Uterus (tissue), 4 donors: ENCODE results near the gene SLC17A7. TPM values are rescaled to one million over a fixed set of nuclear protein-coding genes. Genes with fewer than 3 reads are reported as not detected.

ENCODE experiments used
- DNase-seq, 2 donors: peaks; one replicate each; pipeline ENCODE4 v3.0.0-alpha.2; 2019 to 2020
- H3K27ac ChIP-seq, 2 donors: fragments of 200-600 bp; sonication (generic); 1 replicate in 1 of 2; 2 replicates in 1 of 2; pipeline ENCODE4 v1.5.1; 2016 to 2018
- H3K27me3 ChIP-seq, 2 donors: fragments of 200-600 bp; sonication (generic); one replicate each; pipeline ENCODE4 v1.5.1; 2018 to 2019; ENCODE audit warnings: control low read depth in 1 of 2
- H3K36me3 ChIP-seq, 2 donors: fragments of 200-600 bp; sonication (generic); one replicate each; pipeline ENCODE4 v1.5.1; 2019; ENCODE audit warnings: control low read depth in 1 of 2
- H3K4me1 ChIP-seq, 2 donors: fragments of 200-600 bp; sonication (generic); one replicate each; pipeline ENCODE4 v1.5.1; 2018 to 2019; ENCODE audit warnings: control low read depth in 1 of 2
- H3K4me3 ChIP-seq, 2 donors: fragments of 200-600 bp; sonication (generic); 1 replicate in 1 of 2; 2 replicates in 1 of 2; pipeline ENCODE4 v1.5.1; 2018 to 2019; ENCODE audit warnings: mild to moderate bottlenecking in 1 of 2
- H3K9me3 ChIP-seq, 2 donors: fragments of 200-600 bp; sonication (generic); one replicate each; pipeline ENCODE4 v1.5.1; 2019; ENCODE audit warnings: control low read depth in 1 of 2
- POLR2A ChIP-seq, 2 donors: fragments of 450-650 bp; IDR thresholded peaks; one replicate each; pipeline ENCODE4 v1.6.1; 2016; ENCODE audit warnings: antibody characterized with exemption in 2 of 2, mild to moderate bottlenecking in 1 of 2, moderate library complexity in 1 of 2
- intact Hi-C: fragments of 100-400 bp; cut with DNase I; formaldehyde crosslinking; loops from one replicate; pipeline ENCODE4 v1.15.1; 2023; ENCODE audit warnings: low total_unique reads
- total RNA-seq, 4 donors: library from RNA; depleted of rRNA in 3 of 4; stranded (reverse); fragments of >200 nt in 3 of 4; gene quantifications; one replicate each; pipeline versions ENCODE4 v1.1.0 to v1.2.4, GENCODE V29; 2014 to 2023
- TF ChIP-seq, protein P1 (sequence below), 4 experiments: fragments of 200-600 bp in 2 of 4; fragments of 450-650 bp in 2 of 4; sonication (generic) in 2 of 4; IDR thresholded peaks; one replicate each; pipeline ENCODE4 v1.5.1; 2016 to 2019; ENCODE audit warnings: antibody characterized with exemption in 4 of 4, mild to moderate bottlenecking in 2 of 4, moderate library complexity in 1 of 4
- donor health status: DM: yes; HTN: yes; CAD: no.

The SLC17A7 gene
- 1 to 10 TPM in 3 of 4 donors, not detected in 1; 1.3 to 5.6 (median 1.9) TPM for total RNA-seq

DNA sequence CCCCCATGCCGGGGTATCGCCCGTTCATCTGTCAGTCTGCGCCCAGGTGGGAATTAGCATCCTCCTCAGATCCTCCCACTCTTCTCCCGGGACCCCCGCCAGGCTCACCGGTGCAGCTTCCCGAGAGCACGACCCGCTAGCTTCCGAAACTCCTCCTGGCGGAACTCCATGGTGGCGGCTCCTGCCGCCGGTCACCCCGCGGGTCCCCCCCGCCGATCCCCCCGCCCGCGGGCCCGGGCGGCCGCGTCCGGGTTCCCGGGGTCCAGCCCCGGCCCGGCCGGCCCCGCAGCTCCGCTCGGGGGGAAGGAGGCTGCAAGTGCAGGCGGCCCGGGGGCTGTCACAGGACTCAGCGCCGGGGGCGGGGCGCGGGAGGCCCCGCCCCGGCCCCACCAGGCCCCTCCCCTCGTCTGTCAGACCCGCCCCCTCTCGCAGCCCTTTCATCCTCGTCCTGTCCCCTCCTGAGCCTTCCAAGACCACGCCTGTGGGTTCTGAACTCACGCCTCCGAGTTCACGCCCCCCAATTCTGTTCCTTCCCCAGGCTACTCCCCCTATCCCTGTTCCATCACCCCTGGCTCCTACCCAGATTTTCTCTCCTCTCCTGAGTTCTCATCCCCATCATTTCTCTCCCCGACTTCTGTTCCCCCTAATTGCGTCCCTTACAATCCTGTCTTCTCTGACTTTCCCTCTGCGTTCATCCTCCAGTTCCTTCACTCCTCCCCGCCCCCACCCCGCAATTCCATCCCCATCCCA, at the start of gene SLC17A7:
SLC17A7 (minus strand) TSS at position 318 of the 750 bp plus-strand sequence; CDS start at position 170, 148 bp downstream.
- no peak for TF ChIP-seq POLR2A (IDR thresholded peaks at IDR 0.05)
- TF ChIP-seq, protein P1, sequence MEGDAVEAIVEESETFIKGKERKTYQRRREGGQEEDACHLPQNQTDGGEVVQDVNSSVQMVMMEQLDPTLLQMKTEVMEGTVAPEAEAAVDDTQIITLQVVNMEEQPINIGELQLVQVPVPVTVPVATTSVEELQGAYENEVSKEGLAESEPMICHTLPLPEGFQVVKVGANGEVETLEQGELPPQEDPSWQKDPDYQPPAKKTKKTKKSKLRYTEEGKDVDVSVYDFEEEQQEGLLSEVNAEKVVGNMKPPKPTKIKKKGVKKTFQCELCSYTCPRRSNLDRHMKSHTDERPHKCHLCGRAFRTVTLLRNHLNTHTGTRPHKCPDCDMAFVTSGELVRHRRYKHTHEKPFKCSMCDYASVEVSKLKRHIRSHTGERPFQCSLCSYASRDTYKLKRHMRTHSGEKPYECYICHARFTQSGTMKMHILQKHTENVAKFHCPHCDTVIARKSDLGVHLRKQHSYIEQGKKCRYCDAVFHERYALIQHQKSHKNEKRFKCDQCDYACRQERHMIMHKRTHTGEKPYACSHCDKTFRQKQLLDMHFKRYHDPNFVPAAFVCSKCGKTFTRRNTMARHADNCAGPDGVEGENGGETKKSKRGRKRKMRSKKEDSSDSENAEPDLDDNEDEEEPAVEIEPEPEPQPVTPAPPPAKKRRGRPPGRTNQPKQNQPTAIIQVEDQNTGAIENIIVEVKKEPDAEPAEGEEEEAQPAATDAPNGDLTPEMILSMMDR (IDR thresholded peaks at IDR 0.05): no peak

DNA sequence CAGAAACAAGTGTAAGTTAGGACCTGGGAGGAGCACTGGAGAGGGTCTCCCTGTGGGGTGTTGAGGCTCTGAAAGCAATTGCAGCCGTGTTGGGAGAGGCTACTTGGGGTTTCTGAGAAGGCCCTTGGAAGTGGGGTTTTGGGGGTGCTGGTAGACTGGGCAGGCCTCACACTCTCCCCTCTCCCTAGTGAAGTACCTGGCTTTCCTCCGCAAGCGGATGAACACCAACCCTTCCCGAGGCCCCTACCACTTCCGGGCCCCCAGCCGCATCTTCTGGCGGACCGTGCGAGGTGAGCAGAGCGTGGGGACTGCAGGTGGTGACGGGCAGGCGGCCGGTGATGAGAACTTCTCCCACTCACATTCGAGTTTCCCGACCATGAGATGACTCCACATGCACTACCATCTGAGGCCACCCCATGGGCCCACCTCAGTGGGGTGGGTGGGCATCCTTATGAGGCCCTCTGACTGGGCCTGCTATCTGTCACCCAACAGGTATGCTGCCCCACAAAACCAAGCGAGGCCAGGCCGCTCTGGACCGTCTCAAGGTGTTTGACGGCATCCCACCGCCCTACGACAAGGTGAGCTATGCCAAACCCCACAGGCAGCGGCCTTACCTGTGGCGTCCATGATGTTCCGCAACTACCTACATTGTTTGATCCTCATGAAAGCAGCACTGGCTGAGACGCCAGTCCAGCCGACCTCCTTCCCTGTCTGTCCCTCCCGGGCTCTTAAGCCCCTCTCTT, 49.1 kb upstream of the SLC17A7 start:
- intact Hi-C loops: no loop called here
- no peak for DNase-seq
- Histone ChIP-seq H3K27me3 (no peaks in the 10 kb centered on the region), H3K4me1 (peaks cover 9 to 20% of the 10 kb centered on the region in 2 donors), H3K36me3 (no peaks in the 10 kb centered on the region), H3K4me3 (no peak overlapping the region), H3K27ac (peak overlapping the region in 1 of 2 donors; percentile 93), H3K9me3 (no peaks in the 10 kb centered on the region)
- TF ChIP-seq, protein P1 (IDR thresholded peaks at IDR 0.05): no peak
- TF ChIP-seq POLR2A (IDR thresholded peaks at IDR 0.05): no peak

More for the DNA sequence above, at the start of gene SLC17A7:
- Histone ChIP-seq H3K36me3 (no peaks in the 10 kb centered on the region), H3K9me3 (no peaks in the 10 kb centered on the region), H3K4me1 (peaks cover 0 to 6% of the 10 kb centered on the region in 2 donors), H3K27ac (peak within 1 kb of the TSS; percentile 79 to 84), H3K27me3 (no peaks in the 10 kb centered on the region), H3K4me3 (no peak within 1 kb of the TSS)
- DNase-seq: peak; percentile 72 to 76
- intact Hi-C loops: no loop called here

DNA sequence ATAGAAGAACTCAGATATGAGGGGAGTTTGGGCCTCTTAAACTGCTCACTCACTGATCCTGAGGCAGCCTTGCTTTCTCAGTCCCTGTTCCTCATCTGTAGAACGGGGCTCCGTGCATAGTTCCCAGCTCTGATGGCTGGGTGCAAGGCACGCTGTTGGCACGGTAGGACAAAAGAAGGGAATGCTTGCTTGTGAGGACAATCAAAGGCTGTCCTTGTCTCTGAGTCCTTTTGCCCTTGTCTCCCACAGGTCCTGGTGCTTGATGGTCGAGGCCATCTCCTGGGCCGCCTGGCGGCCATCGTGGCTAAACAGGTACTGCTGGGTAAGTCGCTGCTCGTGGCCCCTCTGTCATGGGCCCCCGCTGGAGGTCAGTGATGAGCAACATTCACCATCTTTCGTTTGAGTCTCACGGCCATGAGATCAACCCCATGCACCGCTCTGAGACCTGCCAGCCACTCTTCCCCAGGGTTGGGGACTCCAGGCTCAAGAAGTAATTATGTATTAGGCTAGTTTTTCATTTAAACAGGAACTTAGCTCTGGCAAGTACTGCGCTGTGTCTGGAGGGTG, 48.4 kb upstream of the SLC17A7 start:
- Histone ChIP-seq H3K36me3 (no peaks in the 10 kb centered on the region), H3K9me3 (no peaks in the 10 kb centered on the region), H3K4me3 (peak overlapping the region in 1 of 2 donors; percentile 94), H3K27ac (peak overlapping the region in 1 of 2 donors; percentile 93), H3K27me3 (no peaks in the 10 kb centered on the region), H3K4me1 (peaks cover 9 to 20% of the 10 kb centered on the region in 2 donors)
- intact Hi-C loops: no loop called here
- DNase-seq: no peak
- TF ChIP-seq POLR2A (IDR thresholded peaks at IDR 0.05): no peak
- TF ChIP-seq, protein P1 (IDR thresholded peaks at IDR 0.05): no peak

DNA sequence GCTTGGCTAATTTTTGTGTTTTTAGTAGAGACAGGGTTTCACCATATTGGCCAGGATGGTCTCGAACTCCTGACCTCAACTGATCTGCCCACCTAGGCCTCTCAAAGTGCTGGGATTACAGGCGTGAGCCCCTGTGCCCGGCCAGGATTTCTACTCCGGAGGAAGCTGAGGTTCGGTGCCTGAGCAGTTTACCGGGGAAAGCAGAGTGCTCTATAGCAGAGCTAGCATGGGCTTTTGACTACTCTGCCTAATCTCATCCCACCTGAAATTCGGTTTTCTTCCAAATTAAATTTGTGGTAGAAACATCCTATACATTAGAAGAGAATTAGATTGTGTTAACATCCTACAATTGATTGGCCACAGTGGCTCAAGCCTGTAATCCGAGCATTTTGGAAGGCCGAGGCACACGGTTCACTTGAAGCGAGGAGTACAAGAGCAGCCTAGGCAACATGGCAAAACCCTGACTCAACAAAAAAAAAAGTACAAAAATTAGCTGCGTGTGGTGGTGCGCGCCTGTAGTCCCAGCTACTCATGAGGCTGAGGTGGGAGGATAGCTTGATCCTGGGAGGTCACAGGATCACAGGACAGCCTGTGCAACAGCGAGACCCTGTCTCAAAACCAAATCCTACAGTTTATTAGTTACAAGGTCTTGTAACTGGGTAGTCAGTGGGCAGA, 47.7 kb upstream of the SLC17A7 start:
- H3K27ac ChIP-seq: peak overlapping the region; percentile 93
- no peaks in the 10 kb centered on the region for H3K36me3 ChIP-seq
- intact Hi-C loops: no loop called here

More for the DNA sequence above, 47.7 kb upstream of the SLC17A7 start:
- Histone ChIP-seq H3K27me3 (no peaks in the 10 kb centered on the region), H3K4me3 (peak overlapping the region; percentile 93 to 94), H3K4me1 (peaks cover 9 to 20% of the 10 kb centered on the region in 2 donors), H3K9me3 (no peaks in the 10 kb centered on the region)
- TF ChIP-seq POLR2A (IDR thresholded peaks at IDR 0.05): no peak
- TF ChIP-seq, protein P1 (IDR thresholded peaks at IDR 0.05): no peak
- no peak for DNase-seq
